Ascending aorta (tissue), 2 donors: Measurements from ENCODE around the gene BAAT. TPM values are rescaled to one million over a fixed set of nuclear protein-coding genes. Genes with fewer than 3 reads are reported as not detected.

Experiments
- DNase-seq, 2 donors: peaks; one replicate each; pipeline ENCODE4 v3.0.0-alpha.2; 2019; ENCODE audit warnings: low spot score in 2 of 2
- H3K27ac ChIP-seq, 2 donors: fragments of 200-600 bp; sonication (generic); one replicate each; pipeline ENCODE4 v1.5.1; 2016 to 2017; ENCODE audit warnings: mild to moderate bottlenecking in 1 of 2
- H3K27me3 ChIP-seq: fragments of 200-600 bp; sonication (generic); one replicate; pipeline ENCODE4 v1.5.1; 2017
- H3K36me3 ChIP-seq, 2 donors: fragments of 200-600 bp; sonication (generic); one replicate each; pipeline ENCODE4 v1.5.1; 2016
- H3K4me1 ChIP-seq, 2 donors: fragments of 200-600 bp; sonication (generic); one replicate each; pipeline ENCODE4 v1.5.1; 2016 to 2017; ENCODE audit warnings: mild to moderate bottlenecking in 1 of 2
- H3K4me3 ChIP-seq, 2 donors: fragments of 200-600 bp; sonication (generic); one replicate each; pipeline ENCODE4 v1.5.1; 2016 to 2017; ENCODE audit warnings: mild to moderate bottlenecking in 1 of 2
- H3K9me3 ChIP-seq, 2 donors: fragments of 200-600 bp; sonication (generic); one replicate each; pipeline ENCODE4 v1.5.1; 2016
- intact Hi-C: fragments of 100-400 bp; cut with DNase I; formaldehyde crosslinking; loops from one replicate; pipeline ENCODE4 v1.15.1; 2023
- total RNA-seq: library from RNA; depleted of rRNA; stranded (reverse); fragments of >200 nt; gene quantifications from one replicate; pipeline ENCODE4 v1.1.0, GENCODE V29; 2016
- TF ChIP-seq, protein P1 (sequence below), 3 experiments: fragments of 200-600 bp in 2 of 3; fragments of 450-650 bp in 1 of 3; sonication (generic) in 2 of 3; IDR thresholded peaks; one replicate each; pipeline ENCODE4 v1.5.1; 2016 to 2019; ENCODE audit warnings: antibody characterized with exemption in 3 of 3, mild to moderate bottlenecking in 1 of 3, moderate library complexity in 1 of 3

The BAAT gene
- total RNA-seq, 1 donor from 2014 or later, result 0.53 TPM

DNA sequence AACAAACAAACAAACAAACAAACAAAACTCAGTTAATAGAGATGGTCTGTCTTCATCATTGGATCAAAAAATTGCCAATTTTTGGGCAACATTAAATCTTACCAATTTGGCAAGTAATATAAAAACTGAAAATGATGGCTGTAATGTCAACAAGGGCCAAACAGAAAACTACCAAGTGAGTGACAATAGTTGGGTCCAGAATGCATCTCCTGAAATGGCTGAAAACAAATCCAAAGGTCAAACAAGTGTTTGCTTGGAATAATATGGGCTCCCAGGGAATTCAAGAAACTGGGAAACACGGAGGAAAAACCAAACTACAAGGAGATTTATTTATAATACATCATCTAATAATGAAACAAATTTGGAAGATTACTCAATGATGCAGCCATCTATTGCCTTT, 25.1 kb downstream of the BAAT start:
- Histone ChIP-seq H3K27me3 (no peaks in the 10 kb centered on the region), H3K4me1 (no peaks in the 10 kb centered on the region), H3K4me3 (no peak overlapping the region), H3K27ac (no peak overlapping the region), H3K9me3 (no peaks in the 10 kb centered on the region), H3K36me3 (no peaks in the 10 kb centered on the region)
- TF ChIP-seq, protein P1, sequence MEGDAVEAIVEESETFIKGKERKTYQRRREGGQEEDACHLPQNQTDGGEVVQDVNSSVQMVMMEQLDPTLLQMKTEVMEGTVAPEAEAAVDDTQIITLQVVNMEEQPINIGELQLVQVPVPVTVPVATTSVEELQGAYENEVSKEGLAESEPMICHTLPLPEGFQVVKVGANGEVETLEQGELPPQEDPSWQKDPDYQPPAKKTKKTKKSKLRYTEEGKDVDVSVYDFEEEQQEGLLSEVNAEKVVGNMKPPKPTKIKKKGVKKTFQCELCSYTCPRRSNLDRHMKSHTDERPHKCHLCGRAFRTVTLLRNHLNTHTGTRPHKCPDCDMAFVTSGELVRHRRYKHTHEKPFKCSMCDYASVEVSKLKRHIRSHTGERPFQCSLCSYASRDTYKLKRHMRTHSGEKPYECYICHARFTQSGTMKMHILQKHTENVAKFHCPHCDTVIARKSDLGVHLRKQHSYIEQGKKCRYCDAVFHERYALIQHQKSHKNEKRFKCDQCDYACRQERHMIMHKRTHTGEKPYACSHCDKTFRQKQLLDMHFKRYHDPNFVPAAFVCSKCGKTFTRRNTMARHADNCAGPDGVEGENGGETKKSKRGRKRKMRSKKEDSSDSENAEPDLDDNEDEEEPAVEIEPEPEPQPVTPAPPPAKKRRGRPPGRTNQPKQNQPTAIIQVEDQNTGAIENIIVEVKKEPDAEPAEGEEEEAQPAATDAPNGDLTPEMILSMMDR (IDR thresholded peaks at IDR 0.05), result no peak
- intact Hi-C loops, result no loop called here
- DNase-seq, result no peak

DNA sequence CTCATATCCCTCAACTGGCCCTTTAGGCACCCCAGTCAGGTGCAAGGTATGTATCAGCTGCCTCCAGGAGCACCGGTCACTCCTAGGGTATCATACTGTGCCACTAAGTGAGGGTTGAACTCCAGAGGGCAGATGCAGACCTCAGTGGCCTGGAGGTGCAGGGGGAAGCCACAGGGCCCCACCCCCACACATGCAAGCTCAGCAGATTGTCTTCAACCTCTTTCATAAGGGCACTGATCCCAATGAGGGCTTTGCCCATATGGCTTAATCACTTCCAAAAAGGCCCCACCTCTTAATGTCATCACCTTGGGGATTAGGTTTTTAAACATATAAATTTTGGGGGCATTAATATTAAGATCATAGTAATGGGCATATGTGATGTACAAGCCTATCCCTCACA, 28.2 kb downstream of the BAAT start:
- no peak for DNase-seq
- H3K27ac ChIP-seq, result no peak overlapping the region
- intact Hi-C loops, result no loop called here
- TF ChIP-seq, protein P1 (IDR thresholded peaks at IDR 0.05), result no peak
- H3K4me1 ChIP-seq, result no peaks in the 10 kb centered on the region
- no peaks in the 10 kb centered on the region for H3K27me3 ChIP-seq
- H3K4me3 ChIP-seq, result no peak overlapping the region
- H3K9me3 ChIP-seq, result no peaks in the 10 kb centered on the region
- H3K36me3 ChIP-seq, result no peaks in the 10 kb centered on the region

DNA sequence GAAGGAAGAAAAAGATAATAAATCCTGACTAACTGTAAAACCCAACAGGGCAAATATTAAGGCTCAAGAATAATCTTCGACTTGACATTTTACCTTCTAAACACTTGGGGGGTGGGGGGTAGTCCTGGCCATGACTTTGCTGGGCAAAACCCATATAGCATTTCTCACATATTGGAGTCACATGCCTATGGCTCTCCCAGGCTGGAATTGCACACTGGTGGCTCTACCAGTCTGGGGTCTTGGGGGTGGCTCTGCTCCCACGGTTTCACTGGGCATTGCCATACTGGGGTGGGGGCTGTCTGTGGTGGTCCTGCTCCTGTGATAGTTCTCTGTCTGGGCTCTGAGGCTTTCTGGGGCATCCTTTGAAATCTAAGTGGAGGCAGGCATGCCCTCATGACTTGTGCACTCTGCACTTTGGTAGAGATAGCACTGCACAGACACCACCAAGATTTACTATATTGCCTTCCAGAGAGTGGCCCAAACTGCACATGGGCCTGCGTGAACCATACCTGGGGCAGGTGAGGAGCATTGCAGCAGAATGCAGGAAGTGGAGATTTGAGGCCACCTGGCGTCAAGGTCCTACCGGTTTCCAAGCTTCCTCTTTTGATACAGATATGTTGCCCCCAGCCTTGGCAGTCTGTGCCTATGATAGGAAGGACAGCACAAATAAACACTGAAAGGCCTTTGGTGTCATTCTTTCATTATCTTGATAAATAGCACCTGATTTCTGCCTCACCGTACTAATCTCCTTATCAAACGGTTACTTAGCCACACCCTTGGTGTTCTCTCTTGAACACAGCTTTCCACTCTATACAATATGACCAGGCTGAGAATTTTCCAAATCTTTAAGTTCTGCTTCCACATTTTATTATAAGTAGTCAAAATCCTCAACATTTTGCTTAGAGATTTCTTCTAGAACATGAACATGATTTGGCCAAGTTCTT, 29.8 kb downstream of the BAAT start:
- Histone ChIP-seq H3K27me3 (no peaks in the 10 kb centered on the region), H3K27ac (no peak overlapping the region), H3K9me3 (no peaks in the 10 kb centered on the region), H3K36me3 (no peaks in the 10 kb centered on the region), H3K4me3 (no peak overlapping the region), H3K4me1 (no peaks in the 10 kb centered on the region)
- TF ChIP-seq, protein P1 (IDR thresholded peaks at IDR 0.05), result no peak
- intact Hi-C loops, result no loop called here
- no peak for DNase-seq

DNA sequence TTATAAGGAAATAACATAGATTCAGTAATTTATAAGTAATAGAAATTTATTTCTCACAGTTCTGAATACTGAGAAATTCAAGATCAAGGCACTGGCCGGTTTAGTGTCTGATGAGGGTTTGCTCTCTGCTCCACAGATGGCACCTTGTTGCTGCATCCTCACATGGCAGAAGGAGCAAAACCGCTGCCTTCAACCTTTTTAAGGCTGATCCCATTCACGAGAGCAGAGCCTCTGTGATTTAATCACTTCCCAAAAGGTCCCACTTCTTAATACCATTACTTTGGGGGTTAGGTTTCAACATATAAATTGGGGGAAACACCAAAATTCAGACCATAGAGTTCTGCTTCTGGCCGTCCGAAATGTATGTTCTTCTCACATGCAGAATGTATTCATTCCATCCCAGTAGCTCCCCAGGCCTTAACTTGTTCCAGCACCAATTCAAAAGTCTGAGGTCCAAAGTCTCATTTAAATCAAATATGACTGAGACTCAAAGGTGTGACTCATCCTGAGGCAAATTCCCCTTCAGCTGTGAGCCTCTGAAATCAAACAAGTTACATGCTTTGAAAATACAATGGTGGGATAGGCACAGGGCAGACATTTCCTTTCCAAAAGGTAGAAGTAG, 30.6 kb downstream of the BAAT start:
- H3K36me3 ChIP-seq, result no peaks in the 10 kb centered on the region
- no peak for DNase-seq
- no peak overlapping the region for H3K27ac ChIP-seq
- H3K27me3 ChIP-seq, result no peaks in the 10 kb centered on the region
- TF ChIP-seq, protein P1 (IDR thresholded peaks at IDR 0.05), result no peak
- H3K4me1 ChIP-seq, result no peaks in the 10 kb centered on the region
- H3K9me3 ChIP-seq, result no peaks in the 10 kb centered on the region
- H3K4me3 ChIP-seq, result no peak overlapping the region
- intact Hi-C loops, result no loop called here

DNA sequence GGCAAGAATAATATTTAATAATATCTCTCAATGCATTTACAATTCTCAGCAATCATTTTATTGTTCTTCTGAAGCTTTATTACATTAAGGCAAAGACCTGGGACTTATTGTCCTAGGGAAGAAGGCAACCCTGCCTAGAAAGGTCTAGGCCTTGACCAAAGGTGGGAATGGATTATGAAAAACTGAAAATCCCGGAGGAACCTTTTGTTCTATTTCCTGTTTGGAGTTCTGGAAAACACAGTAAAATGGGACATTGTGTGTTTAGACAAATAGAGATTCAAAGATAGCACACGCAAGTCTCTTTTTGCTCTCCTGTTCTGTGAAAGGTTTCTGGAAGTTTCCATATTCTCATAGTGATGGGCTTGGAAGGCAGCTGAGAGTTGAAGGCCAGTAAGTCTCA, 31.1 kb downstream of the BAAT start:
- no peaks in the 10 kb centered on the region for H3K9me3 ChIP-seq
- intact Hi-C loops, result no loop called here
- no peaks in the 10 kb centered on the region for H3K4me1 ChIP-seq
- DNase-seq, result no peak
- no peak overlapping the region for H3K4me3 ChIP-seq
- no peaks in the 10 kb centered on the region for H3K36me3 ChIP-seq
- TF ChIP-seq, protein P1 (IDR thresholded peaks at IDR 0.05), result no peak
- H3K27ac ChIP-seq, result no peak overlapping the region
- H3K27me3 ChIP-seq, result no peaks in the 10 kb centered on the region
